Smooth muscle cell (in vitro differentiated cells): ENCODE results near the gene TIE1. TPM values are rescaled to one million over a fixed set of nuclear protein-coding genes. Genes with fewer than 3 reads are reported as not detected.
A peak's percentile ranks its signal among the peaks of the same experiment; 100 is the strongest.

Experiments used
- DNase-seq: peaks from one replicate; lab custom pipeline; 2025; ENCODE audit not compliant: unreplicated experiment; lab: John Stamatoyannopoulos, UW
- H2AFZ ChIP-seq: fragments of 200-600 bp; sonication (generic); 2 replicates; pipeline ENCODE4 v1.6.0; 2016; ENCODE audit warnings: antibody characterized with exemption, low read depth, mild to moderate bottlenecking
- H3F3A ChIP-seq: fragments of 200-600 bp; sonication (generic); 2 replicates; pipeline ENCODE4 v1.6.0; 2017; ENCODE audit warnings: antibody characterized with exemption, low read depth
- H3K27ac ChIP-seq: fragments of 200-600 bp; sonication (generic); 2 replicates; pipeline ENCODE4 v1.5.1; 2016; ENCODE audit warnings: low read depth, mild to moderate bottlenecking
- H3K27me3 ChIP-seq: fragments of 200-600 bp; sonication (generic); 2 replicates; pipeline ENCODE4 v1.6.1; 2016; ENCODE audit warnings: low read depth, mild to moderate bottlenecking
- H3K36me3 ChIP-seq: fragments of 200-600 bp; sonication (generic); 2 replicates; pipeline ENCODE4 v1.5.1; 2016; ENCODE audit warnings: low read depth
- H3K4me1 ChIP-seq: fragments of 200-600 bp; sonication (generic); 2 replicates; pipeline ENCODE4 v1.5.1; 2016; ENCODE audit warnings: low read depth
- H3K4me2 ChIP-seq: fragments of 200-600 bp; sonication (generic); 2 replicates; pipeline ENCODE4 v1.6.0; 2016; ENCODE audit warnings: mild to moderate bottlenecking
- H3K4me3 ChIP-seq: fragments of 200-600 bp; sonication (generic); 2 replicates; pipeline ENCODE4 v1.5.1; 2016; ENCODE audit warnings: mild to moderate bottlenecking
- H3K79me2 ChIP-seq: fragments of 200-600 bp; sonication (generic); 2 replicates; pipeline ENCODE4 v1.6.0; 2016; ENCODE audit warnings: low read depth, mild to moderate bottlenecking
- H3K9ac ChIP-seq: fragments of 200-600 bp; sonication (generic); 2 replicates; pipeline ENCODE4 v1.6.0; 2016; ENCODE audit warnings: low read depth
- H3K9me3 ChIP-seq: fragments of 200-600 bp; sonication (generic); replicated peaks from 2 replicates; pipeline ENCODE4 v1.5.1; 2016; ENCODE audit warnings: low read depth
- H4K20me1 ChIP-seq: fragments of 200-600 bp; sonication (generic); 2 replicates; pipeline ENCODE4 v1.6.0; 2016; ENCODE audit warnings: low read depth
- WGBS: methylation state at CpG from one replicate; pipeline ENCODE4 v1.1.7; 2016; ENCODE audit warnings: low lambda C conversion rate; 5-methylcytosine and 5-hydroxymethylcytosine counted together
- polyA plus RNA-seq: library from polyadenylated mRNA; unstranded; fragments of >200 nt; fragmentation: Nextera tagmentation; extraction: Ambion mirVana; gene quantifications from 2 replicates; pipeline ENCODE4 v1.2.1, GENCODE V29; 2016
- total RNA-seq: library from RNA; depleted of rRNA; stranded (reverse); fragments of >200 nt; gene quantifications from 2 replicates; pipeline ENCODE4 v1.2.3, GENCODE V29; 2014
- TF ChIP-seq, protein P1 (sequence below): fragments of 200-600 bp; sonication (generic); IDR thresholded peaks from 2 replicates; pipeline ENCODE4 v1.5.1; 2017; ENCODE audit warnings: borderline replicate concordance, mild to moderate bottlenecking, antibody characterized with exemption; ENCODE audit not compliant: insufficient read depth, poor library complexity, severe bottlenecking

TIE1 gene
- total and polyA plus RNA-seq, 2 experiments from 2014 or later: 0.18 to 0.73 TPM

DNA sequence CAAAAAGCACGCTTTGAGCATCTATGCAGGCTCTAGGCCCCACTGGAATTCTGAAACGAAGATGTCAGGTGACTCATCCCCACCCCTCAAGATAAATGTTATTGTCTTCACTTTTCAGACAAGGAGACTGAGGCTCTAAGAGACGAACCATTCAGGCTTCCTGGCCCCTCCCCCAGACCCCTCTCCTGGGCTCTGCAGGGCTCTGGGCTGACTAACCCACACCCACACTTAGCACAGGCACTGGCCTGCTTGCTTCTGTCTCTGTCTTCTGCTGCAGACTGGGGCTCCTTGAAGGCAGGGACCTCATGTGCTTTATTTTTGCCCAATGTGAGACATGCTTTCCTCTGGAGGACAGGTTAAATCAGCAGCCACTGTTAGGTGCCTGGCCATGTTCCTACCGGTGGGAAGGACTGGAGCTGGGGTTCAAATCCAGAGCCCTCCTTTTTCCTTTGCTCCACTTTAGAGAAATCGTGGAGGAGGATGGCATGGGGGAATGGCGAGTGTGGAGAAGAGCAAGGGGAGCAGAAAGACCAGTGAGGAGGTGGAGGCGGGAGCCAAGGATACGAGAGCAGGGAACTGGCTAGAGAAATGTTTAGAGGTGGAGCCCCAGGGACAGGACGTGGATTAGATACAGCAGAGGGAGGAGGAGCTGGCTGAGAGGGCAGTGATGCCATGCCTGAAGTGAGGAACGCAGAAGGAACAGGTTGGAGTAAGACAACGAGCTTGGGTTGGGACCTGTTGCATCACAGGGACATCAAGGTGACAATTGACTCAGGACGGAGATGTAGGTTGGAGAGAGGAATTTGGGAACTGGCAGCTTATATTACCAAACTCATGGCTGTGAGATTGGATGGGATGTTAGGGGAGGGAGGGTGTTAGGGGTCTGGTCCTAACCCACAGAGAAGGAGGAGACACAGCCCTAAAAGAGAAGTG, 29.3 kb upstream of the TIE1 start:
- no peaks in the 10 kb centered on the region for H3F3A ChIP-seq
- TF ChIP-seq, protein P1, sequence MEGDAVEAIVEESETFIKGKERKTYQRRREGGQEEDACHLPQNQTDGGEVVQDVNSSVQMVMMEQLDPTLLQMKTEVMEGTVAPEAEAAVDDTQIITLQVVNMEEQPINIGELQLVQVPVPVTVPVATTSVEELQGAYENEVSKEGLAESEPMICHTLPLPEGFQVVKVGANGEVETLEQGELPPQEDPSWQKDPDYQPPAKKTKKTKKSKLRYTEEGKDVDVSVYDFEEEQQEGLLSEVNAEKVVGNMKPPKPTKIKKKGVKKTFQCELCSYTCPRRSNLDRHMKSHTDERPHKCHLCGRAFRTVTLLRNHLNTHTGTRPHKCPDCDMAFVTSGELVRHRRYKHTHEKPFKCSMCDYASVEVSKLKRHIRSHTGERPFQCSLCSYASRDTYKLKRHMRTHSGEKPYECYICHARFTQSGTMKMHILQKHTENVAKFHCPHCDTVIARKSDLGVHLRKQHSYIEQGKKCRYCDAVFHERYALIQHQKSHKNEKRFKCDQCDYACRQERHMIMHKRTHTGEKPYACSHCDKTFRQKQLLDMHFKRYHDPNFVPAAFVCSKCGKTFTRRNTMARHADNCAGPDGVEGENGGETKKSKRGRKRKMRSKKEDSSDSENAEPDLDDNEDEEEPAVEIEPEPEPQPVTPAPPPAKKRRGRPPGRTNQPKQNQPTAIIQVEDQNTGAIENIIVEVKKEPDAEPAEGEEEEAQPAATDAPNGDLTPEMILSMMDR: no peak
- DNase-seq: no peak
- peaks cover 8% of the 10 kb centered on the region for H3K4me1 ChIP-seq
- no peaks in the 10 kb centered on the region for H3K79me2 ChIP-seq
- no peaks in the 10 kb centered on the region for H3K27me3 ChIP-seq
- peak overlapping the region; percentile 34 for H3K4me3 ChIP-seq
- H4K20me1 ChIP-seq: no peaks in the 10 kb centered on the region
- H3K27ac ChIP-seq: no peak overlapping the region
- no peak overlapping the region for H2AFZ ChIP-seq
- no peaks in the 10 kb centered on the region for H3K9me3 ChIP-seq
- H3K9ac ChIP-seq: no peak overlapping the region
- WGBS: 66% methylated on average over 12 of the region's 12 CpGs
- peak overlapping the region; percentile 81 for H3K4me2 ChIP-seq
- H3K36me3 ChIP-seq: no peaks in the 10 kb centered on the region

DNA sequence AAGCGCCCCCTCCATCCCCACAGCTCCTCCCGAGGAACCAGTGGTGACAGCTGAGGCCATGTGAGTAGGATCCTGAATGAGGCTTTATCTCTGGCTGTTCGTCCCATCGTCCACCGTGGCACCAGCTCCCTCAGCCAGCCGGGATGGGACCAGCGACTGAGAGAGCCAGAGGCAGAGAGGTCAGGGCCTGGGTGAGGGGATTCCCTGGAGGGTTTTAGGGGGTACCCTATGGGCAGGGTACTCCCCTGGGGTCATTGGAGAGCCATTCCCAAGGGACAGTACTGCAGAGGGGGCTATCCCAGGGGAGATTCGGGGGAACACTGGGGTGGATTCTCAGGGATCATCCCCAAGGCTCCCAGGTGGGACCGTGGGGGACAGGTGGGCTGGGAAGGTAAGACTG, 28.6 kb upstream of the TIE1 start:
- no peak overlapping the region for H3K27ac ChIP-seq
- H4K20me1 ChIP-seq: no peaks in the 10 kb centered on the region
- no peaks in the 10 kb centered on the region for H3K36me3 ChIP-seq
- peaks cover 8% of the 10 kb centered on the region for H3K4me1 ChIP-seq
- no peaks in the 10 kb centered on the region for H3F3A ChIP-seq
- H3K79me2 ChIP-seq: no peaks in the 10 kb centered on the region
- no peak overlapping the region for H3K9ac ChIP-seq
- H2AFZ ChIP-seq: no peak overlapping the region
- 66% methylated on average over 8 of the region's 9 CpGs for WGBS
- TF ChIP-seq, protein P1: no peak
- H3K4me2 ChIP-seq: no peak overlapping the region
- no peak for DNase-seq
- no peaks in the 10 kb centered on the region for H3K9me3 ChIP-seq
- no peak overlapping the region for H3K4me3 ChIP-seq
- H3K27me3 ChIP-seq: no peaks in the 10 kb centered on the region

DNA sequence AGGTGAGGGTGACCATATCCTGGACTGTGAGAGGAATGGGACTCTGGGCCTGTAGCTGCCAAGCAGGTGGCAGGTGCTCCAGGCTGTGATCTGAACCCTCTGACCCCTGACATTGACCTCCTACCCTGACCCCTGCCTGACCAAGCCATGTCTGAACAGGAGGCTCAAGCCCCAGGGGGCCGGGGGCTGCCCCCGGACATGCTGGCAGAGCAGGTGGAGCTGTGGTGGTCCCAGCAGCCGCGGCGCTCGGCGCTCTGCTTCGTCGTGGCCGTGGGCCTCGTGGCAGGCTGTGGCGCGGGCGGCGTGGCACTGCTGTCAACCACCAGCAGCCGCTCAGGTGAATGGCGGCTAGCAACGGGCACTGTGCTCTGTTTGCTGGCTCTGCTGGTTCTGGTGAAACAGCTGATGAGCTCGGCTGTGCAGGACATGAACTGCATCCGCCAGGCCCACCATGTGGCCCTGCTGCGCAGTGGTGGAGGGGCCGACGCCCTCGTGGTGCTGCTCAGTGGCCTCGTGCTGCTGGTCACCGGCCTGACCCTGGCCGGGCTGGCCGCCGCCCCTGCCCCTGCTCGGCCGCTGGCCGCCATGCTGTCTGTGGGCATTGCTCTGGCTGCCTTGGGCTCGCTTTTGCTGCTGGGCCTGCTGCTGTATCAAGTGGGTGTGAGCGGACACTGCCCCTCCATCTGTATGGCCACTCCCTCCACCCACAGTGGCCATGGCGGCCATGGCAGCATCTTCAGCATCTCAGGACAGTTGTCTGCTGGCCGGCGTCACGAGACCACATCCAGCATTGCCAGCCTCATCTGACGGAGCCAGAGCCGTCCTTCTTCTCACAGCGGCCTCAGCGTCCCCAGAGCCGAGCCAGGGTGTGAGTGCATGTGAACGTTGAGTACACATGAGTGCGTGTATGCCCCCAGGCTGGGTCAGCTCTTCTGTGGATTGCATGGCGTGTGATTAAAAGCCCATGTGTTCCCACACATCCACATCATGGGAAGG, 27.9 kb upstream of the TIE1 start:
- Histone ChIP-seq H3K9me3 (no peaks in the 10 kb centered on the region), H3K4me2 (no peak overlapping the region), H3K79me2 (no peaks in the 10 kb centered on the region), H3F3A (no peaks in the 10 kb centered on the region), H3K27me3 (no peaks in the 10 kb centered on the region), H3K4me3 (no peak overlapping the region), H3K36me3 (no peaks in the 10 kb centered on the region), H3K9ac (no peak overlapping the region), H3K27ac (no peak overlapping the region), H3K4me1 (peaks cover 8% of the 10 kb centered on the region), H2AFZ (no peak overlapping the region), H4K20me1 (no peaks in the 10 kb centered on the region)
- WGBS: 97% methylated on average over 42 of the region's 46 CpGs
- no peak for DNase-seq
- TF ChIP-seq, protein P1: no peak
